Left ventricle myocardium inferior (tissue), 1 donor: ENCODE results near the gene DLL3. TPM values are rescaled to one million over a fixed set of nuclear protein-coding genes. Genes with fewer than 3 reads are reported as not detected.
"Not testable (repeated sequence)": the region's sequence is repeated elsewhere in the genome, so short reads cannot be mapped to it uniquely, and the experiment has no call there.

Experiments
- DNase-seq: peaks from one replicate; pipeline ENCODE4 v3.0.0-alpha.2; 2020
- H3K27ac ChIP-seq: fragments of 200-600 bp; replicated peaks from 2 replicates; pipeline ENCODE4 v1.8.0; 2021
- H3K27me3 ChIP-seq: fragments of 200-600 bp; 2 replicates; pipeline ENCODE4 v1.8.0; 2021; ENCODE audit warnings: low read depth
- H3K36me3 ChIP-seq: fragments of 200-600 bp; 2 replicates; pipeline ENCODE4 v1.8.0; 2021
- H3K4me1 ChIP-seq: fragments of 200-600 bp; 2 replicates; pipeline ENCODE4 v1.8.0; 2021
- H3K4me3 ChIP-seq: fragments of 200-600 bp; 2 replicates; pipeline ENCODE4 v1.8.0; 2021; ENCODE audit warnings: mild to moderate bottlenecking, moderate library complexity
- H3K9me3 ChIP-seq: fragments of 200-600 bp; replicated peaks from 2 replicates; pipeline ENCODE4 v1.8.0; 2021
- intact Hi-C: fragments of 100-400 bp; cut with micrococcal nuclease; formaldehyde crosslinking; loops from one replicate; pipeline ENCODE4 v1.11.0; 2022
- long read RNA-seq: library from polyadenylated mRNA; unstranded; transcript quantifications from one replicate; pipeline ENCODE4 v2.0.0, GENCODE V29; 2021
- total RNA-seq: library from RNA; stranded (reverse); fragmentation: NEBNext Ultra II Directional; extraction: Animal tissue kit (Norgen Biotek cat#: 25700); gene quantifications from one replicate; pipeline ENCODE4 v1.2.1, GENCODE V29; 2021
- TF ChIP-seq, protein P1 (sequence below): fragments of 200-600 bp; IDR thresholded peaks from 2 replicates; pipeline ENCODE4 v1.8.0; 2021; ENCODE audit warnings: antibody characterized with exemption, mild to moderate bottlenecking, borderline replicate concordance
- donor health status: DM: no; HTN: yes; CAD: no; lungs with severe emphysema.

Gene DLL3, protein sequence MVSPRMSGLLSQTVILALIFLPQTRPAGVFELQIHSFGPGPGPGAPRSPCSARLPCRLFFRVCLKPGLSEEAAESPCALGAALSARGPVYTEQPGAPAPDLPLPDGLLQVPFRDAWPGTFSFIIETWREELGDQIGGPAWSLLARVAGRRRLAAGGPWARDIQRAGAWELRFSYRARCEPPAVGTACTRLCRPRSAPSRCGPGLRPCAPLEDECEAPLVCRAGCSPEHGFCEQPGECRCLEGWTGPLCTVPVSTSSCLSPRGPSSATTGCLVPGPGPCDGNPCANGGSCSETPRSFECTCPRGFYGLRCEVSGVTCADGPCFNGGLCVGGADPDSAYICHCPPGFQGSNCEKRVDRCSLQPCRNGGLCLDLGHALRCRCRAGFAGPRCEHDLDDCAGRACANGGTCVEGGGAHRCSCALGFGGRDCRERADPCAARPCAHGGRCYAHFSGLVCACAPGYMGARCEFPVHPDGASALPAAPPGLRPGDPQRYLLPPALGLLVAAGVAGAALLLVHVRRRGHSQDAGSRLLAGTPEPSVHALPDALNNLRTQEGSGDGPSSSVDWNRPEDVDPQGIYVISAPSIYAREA
- not detected for total RNA-seq
- long read RNA-seq: 0 reads

DNA sequence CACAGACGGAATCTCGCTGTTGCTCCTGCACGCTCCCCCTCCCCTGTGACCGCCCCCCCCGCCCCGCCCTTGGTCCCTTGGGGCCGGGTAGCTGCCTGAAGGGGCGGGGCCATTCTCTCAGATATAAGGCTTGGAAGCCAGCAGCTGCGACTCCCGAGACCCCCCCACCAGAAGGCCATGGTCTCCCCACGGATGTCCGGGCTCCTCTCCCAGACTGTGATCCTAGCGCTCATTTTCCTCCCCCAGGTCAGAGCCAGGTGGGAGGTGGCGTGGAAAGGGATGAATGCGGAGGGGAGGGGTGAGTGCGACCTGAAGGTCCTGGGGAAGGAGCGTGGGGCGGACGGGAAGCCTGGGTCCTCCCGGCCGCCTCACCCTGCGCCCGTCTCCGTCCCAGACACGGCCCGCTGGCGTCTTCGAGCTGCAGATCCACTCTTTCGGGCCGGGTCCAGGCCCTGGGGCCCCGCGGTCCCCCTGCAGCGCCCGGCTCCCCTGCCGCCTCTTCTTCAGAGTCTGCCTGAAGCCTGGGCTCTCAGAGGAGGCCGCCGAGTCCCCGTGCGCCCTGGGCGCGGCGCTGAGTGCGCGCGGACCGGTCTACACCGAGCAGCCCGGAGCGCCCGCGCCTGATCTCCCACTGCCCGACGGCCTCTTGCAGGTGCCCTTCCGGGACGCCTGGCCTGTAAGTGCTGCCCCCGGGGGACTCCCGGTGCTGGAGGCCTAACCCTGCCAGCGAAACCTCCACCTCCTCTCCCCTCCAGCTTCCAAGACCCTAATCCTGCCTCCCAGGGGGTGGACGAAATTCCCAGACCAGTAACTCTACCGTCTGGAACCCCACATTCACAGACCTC lies at the start of gene DLL3:
Gene DLL3 (plus strand): TSS at position 150 of the 845 bp plus-strand sequence. CDS start 28 bp downstream, at position 178.
- H3K9me3 ChIP-seq: no peaks in the 10 kb centered on the region
- H3K4me1 ChIP-seq: peaks cover 19% of the 10 kb centered on the region
- no peak within 1 kb of the TSS for H3K27ac ChIP-seq
- H3K36me3 ChIP-seq: no peaks in the 10 kb centered on the region
- intact Hi-C loops: no loop called here
- peak within 1 kb of the TSS; percentile 40 for H3K4me3 ChIP-seq
- TF ChIP-seq, protein P1, sequence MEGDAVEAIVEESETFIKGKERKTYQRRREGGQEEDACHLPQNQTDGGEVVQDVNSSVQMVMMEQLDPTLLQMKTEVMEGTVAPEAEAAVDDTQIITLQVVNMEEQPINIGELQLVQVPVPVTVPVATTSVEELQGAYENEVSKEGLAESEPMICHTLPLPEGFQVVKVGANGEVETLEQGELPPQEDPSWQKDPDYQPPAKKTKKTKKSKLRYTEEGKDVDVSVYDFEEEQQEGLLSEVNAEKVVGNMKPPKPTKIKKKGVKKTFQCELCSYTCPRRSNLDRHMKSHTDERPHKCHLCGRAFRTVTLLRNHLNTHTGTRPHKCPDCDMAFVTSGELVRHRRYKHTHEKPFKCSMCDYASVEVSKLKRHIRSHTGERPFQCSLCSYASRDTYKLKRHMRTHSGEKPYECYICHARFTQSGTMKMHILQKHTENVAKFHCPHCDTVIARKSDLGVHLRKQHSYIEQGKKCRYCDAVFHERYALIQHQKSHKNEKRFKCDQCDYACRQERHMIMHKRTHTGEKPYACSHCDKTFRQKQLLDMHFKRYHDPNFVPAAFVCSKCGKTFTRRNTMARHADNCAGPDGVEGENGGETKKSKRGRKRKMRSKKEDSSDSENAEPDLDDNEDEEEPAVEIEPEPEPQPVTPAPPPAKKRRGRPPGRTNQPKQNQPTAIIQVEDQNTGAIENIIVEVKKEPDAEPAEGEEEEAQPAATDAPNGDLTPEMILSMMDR: no peak
- H3K27me3 ChIP-seq: peaks cover 89% of the 10 kb centered on the region
- no peak for DNase-seq

DNA sequence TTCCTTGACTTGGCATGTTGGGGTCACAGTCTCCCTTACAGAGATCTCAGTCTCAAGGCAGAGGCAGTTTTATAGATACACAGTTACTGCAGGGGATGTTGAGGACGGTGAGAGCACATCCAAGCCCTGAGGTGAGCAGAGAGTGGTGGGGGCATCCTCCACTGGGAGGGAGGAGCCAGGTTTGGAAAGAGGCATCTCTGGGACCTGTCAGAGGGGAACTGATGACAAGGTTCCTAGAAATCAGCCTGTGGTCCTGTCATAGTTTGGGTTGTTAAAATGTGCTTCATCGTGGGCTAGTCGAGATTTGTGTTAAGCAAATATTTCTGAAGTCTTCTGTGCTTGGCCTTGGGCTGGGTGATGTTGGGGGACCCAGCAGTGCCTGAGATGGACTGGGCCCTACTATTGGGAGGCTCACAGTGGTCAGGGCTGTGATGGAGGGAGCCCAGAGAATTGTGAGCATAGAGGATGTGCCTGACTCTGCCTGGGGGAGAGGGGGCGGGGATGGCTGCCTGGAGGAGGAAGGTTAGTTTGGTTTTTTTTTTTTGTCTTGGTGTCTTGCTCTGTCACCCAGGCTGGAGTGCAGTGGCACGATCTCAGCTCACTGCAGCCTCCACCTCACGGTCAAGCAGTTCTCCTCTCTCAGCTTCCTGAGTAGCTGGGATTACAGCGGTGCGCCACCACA lies 49.5 kb upstream of the DLL3 start:
- H3K27me3 ChIP-seq: no peaks in the 10 kb centered on the region
- peaks cover 30% of the 10 kb centered on the region for H3K36me3 ChIP-seq
- no peak overlapping the region for H3K4me3 ChIP-seq
- DNase-seq: no peak
- H3K9me3 ChIP-seq: no peaks in the 10 kb centered on the region
- H3K4me1 ChIP-seq: peaks cover 80% of the 10 kb centered on the region
- TF ChIP-seq, protein P1: no peak
- H3K27ac ChIP-seq: no peak overlapping the region
- intact Hi-C loops: no loop called here

DNA sequence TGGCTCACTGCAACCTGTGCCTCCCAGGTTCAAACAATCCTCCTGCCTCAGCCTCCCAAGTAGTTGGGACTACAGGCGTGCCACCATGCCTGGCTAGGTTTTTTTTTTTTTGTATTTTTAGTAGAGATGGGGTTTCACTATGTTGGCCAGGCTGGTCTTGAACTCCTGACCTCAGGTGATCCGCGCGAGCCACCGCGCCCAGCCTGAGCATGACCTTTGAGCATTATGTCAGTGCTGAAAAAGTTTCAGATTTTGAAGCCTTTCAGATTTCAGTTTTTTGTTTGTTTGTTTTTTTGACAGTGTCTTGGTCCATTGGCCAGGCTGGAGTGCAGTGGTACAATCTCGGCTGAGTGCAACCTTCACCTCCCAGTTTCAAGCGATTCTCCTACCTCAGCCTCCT lies 47.5 kb upstream of the DLL3 start:
- Histone ChIP-seq H3K4me1 (peaks cover 62% of the 10 kb centered on the region), H3K36me3 (peaks cover 37% of the 10 kb centered on the region)
- intact Hi-C loops, H3K9me3 ChIP-seq, DNase-seq, H3K27ac ChIP-seq, H3K4me3 ChIP-seq, H3K27me3 ChIP-seq: not testable (repeated sequence)

DNA sequence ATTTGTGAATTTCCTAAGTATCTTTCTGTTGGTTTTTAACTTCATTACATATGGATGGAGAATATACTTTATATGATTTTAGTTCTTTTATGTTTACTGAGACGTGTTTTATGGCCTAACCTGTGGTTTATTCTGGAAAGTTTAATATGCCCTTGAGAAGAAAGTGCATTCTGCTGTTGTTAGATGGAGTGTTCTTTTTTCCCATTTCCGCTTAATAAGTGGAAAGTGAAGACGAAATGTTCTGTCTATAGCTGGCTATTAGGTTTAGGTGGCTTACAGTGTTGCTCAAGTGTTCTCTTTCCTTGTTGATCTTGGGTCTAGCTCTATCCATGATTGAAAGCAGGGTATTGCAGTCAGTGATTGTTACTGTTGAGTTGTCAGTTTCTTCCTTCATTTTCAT lies 35.3 kb upstream of the DLL3 start:
- H3K9me3 ChIP-seq: no peaks in the 10 kb centered on the region
- H3K27me3 ChIP-seq: no peaks in the 10 kb centered on the region
- H3K36me3 ChIP-seq: peaks cover 93% of the 10 kb centered on the region
- DNase-seq: no peak
- TF ChIP-seq, protein P1: no peak
- intact Hi-C loops: no loop called here
- no peaks in the 10 kb centered on the region for H3K4me1 ChIP-seq
- H3K4me3 ChIP-seq: no peak overlapping the region
- H3K27ac ChIP-seq: no peak overlapping the region

DNA sequence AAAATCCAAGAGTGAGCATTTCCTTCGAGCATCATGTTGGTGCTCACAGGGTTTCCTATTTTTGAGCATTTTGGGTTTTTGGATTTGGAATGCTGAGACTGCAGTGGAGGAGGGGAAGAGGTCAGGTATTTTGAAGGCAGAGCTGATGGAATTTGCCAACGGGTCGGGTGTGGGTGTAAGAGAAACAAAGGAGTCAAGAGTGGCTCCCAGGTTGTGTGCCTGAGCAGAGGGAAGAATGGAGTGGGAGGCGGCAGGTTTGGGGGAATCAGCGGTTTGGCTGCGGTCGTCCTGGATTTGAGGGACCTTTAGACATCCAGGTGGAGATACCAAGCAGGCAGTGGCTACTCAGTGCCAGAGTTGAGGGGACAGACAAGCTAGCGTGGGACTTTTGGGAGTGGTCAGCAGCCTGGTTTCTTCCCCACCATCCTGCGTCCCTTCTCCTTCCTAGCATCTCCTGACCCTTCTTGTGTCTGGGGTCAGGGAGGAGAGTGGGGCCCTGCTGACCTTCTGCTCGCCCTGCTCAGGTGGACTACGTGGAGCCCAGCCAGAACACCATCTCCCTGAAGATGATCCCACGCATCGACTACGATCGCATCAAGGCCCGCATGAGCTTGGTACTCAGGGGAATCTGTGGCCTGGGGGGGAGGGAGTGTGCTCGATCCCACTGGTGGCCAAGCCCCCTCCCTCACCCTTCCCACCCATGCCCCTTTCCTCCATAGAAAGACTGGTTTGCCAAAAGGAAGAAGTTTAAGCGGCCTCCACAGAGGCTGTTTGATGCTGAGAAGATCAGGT lies 32.6 kb upstream of the DLL3 start:
- H3K27ac ChIP-seq: no peak overlapping the region
- H3K27me3 ChIP-seq: no peaks in the 10 kb centered on the region
- no peak for DNase-seq
- H3K4me1 ChIP-seq: no peaks in the 10 kb centered on the region
- no peaks in the 10 kb centered on the region for H3K9me3 ChIP-seq
- H3K4me3 ChIP-seq: no peak overlapping the region
- intact Hi-C loops: no loop called here
- TF ChIP-seq, protein P1: no peak
- peaks cover 93% of the 10 kb centered on the region for H3K36me3 ChIP-seq
